OCI-LY1 (cell line): ENCODE measurements around the gene MLXIP.

Source experiments
- CTCF ChIP-seq: fragments of 200-600 bp; sonication (generic), shearing (Covaris generic); IDR thresholded peaks from 2 replicates; pipeline ENCODE4 v1.5.1; 2017; ENCODE audit warnings: mild to moderate bottlenecking, antibody characterized with exemption, low read length, moderate library complexity, mixed read lengths
- EZH2 ChIP-seq: fragments of 200-600 bp; sonication (generic), shearing (Covaris generic); IDR thresholded peaks from 2 replicates; pipeline ENCODE4 v1.8.0; 2017; ENCODE audit warnings: borderline replicate concordance, mixed run types, mild to moderate bottlenecking, antibody characterized with exemption, low read length, moderate library complexity, mixed read lengths

- TF ChIP-seq EZH2 (no peak), CTCF (no peak)
These were observed 42.4 kb upstream of the MLXIP start for GRCh38 chr12:122036153-122036552.
